KMS-11 (cell line): ENCODE measurements around the gene ANKRD10.

Source experiments
- H2AFZ ChIP-seq: fragments of 200-600 bp; sonication (generic); 2 replicates; pipeline ENCODE4 v1.6.1; 2016; ENCODE audit warnings: antibody characterized with exemption, mixed run types, low read depth
- H3K27ac ChIP-seq: fragments of 200-600 bp; sonication (generic); 2 replicates; pipeline ENCODE4 v1.6.1; 2016; ENCODE audit warnings: mild to moderate bottlenecking, mixed run types
- H3K27me3 ChIP-seq: fragments of 200-600 bp; sonication (generic); 2 replicates; pipeline ENCODE4 v1.6.1; 2017; ENCODE audit warnings: mild to moderate bottlenecking, low read depth, mixed run types, moderate library complexity; ENCODE audit not compliant: insufficient read depth
- H3K36me3 ChIP-seq: fragments of 200-600 bp; sonication (generic); 2 replicates; pipeline ENCODE4 v1.6.1; 2017; ENCODE audit warnings: mild to moderate bottlenecking, mixed run types; ENCODE audit not compliant: insufficient read depth
- H3K4me1 ChIP-seq: fragments of 200-600 bp; sonication (generic); 2 replicates; pipeline ENCODE4 v1.6.1; 2016; ENCODE audit warnings: mild to moderate bottlenecking, low read depth, mixed run types; ENCODE audit not compliant: poor library complexity, severe bottlenecking
- H3K4me2 ChIP-seq: fragments of 200-600 bp; sonication (generic); 2 replicates; pipeline ENCODE4 v1.7.0; 2016; ENCODE audit warnings: mild to moderate bottlenecking, mixed run types
- H3K4me3 ChIP-seq: fragments of 200-600 bp; sonication (generic); IDR thresholded peaks from 2 replicates; pipeline ENCODE4 v1.6.1; 2017; ENCODE audit warnings: low read depth, low read length, mixed read lengths; ENCODE audit not compliant: insufficient read depth
- H3K79me2 ChIP-seq: fragments of 200-600 bp; sonication (generic); 2 replicates; pipeline ENCODE4 v1.6.1; 2016; ENCODE audit warnings: low read depth, mixed run types; ENCODE audit not compliant: insufficient read depth
- H3K9ac ChIP-seq: fragments of 200-600 bp; sonication (generic); 2 replicates; pipeline ENCODE4 v1.6.1; 2016; ENCODE audit warnings: mild to moderate bottlenecking, mixed run types
- H4K20me1 ChIP-seq: fragments of 200-600 bp; sonication (generic); 2 replicates; pipeline ENCODE4 v1.6.1; 2016; ENCODE audit warnings: mild to moderate bottlenecking, mixed run types; ENCODE audit not compliant: insufficient read depth
- TF ChIP-seq, protein P1 (sequence below): fragments of 200-600 bp; sonication (generic); conservative IDR thresholded peaks from 2 replicates; pipeline ENCODE4 v1.6.1; 2017; ENCODE audit warnings: low read depth, mild to moderate bottlenecking, antibody characterized with exemption, low read length, moderate library complexity, mixed read lengths

The ANKRD10 gene

DNA sequence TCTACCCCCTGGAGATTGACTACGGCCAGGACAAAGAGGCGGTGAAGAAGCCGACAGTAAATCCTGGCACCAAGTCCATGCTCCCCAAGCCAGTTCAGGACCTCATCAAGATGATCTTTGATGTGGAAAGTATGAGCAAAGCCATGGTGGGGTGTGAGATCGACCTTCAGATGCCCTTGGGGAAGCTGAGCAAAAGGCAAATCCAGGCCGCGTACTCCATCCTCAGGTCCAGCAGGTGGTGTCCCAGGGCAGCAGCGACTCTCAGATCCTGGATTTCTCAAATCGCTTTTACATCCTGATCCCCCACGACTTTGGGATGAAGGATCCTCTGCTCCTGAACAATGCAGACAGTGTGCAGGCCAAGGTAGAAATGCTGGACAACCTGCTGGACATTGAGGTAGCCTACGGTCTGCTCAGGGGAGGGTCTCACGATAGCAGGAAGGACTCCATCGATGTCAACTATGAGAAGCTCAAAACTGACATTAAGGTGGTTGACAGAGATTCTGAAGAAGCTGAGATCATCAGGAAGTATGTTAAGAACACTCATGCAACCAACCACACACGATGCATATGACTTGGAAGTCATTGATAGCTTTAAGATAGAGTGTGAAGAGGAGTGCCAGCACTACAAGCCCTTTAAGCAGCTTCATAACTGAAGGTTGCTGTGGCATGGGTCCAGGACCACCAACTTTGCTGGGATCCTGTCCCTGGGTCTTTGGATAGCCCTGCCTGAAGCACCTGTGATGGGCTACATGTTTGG, 24.0 kb upstream of the ANKRD10 start:
- no peaks in the 10 kb centered on the region for H3K79me2 ChIP-seq
- H2AFZ ChIP-seq = no peak overlapping the region
- no peaks in the 10 kb centered on the region for H3K36me3 ChIP-seq
- H3K4me1 ChIP-seq = no peaks in the 10 kb centered on the region
- no peaks in the 10 kb centered on the region for H3K27me3 ChIP-seq
- no peak overlapping the region for H3K9ac ChIP-seq
- TF ChIP-seq, protein P1, sequence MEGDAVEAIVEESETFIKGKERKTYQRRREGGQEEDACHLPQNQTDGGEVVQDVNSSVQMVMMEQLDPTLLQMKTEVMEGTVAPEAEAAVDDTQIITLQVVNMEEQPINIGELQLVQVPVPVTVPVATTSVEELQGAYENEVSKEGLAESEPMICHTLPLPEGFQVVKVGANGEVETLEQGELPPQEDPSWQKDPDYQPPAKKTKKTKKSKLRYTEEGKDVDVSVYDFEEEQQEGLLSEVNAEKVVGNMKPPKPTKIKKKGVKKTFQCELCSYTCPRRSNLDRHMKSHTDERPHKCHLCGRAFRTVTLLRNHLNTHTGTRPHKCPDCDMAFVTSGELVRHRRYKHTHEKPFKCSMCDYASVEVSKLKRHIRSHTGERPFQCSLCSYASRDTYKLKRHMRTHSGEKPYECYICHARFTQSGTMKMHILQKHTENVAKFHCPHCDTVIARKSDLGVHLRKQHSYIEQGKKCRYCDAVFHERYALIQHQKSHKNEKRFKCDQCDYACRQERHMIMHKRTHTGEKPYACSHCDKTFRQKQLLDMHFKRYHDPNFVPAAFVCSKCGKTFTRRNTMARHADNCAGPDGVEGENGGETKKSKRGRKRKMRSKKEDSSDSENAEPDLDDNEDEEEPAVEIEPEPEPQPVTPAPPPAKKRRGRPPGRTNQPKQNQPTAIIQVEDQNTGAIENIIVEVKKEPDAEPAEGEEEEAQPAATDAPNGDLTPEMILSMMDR = no peak
- no peaks in the 10 kb centered on the region for H4K20me1 ChIP-seq
- H3K27ac ChIP-seq = no peak overlapping the region
- no peak overlapping the region for H3K4me2 ChIP-seq
- no peak overlapping the region for H3K4me3 ChIP-seq

DNA sequence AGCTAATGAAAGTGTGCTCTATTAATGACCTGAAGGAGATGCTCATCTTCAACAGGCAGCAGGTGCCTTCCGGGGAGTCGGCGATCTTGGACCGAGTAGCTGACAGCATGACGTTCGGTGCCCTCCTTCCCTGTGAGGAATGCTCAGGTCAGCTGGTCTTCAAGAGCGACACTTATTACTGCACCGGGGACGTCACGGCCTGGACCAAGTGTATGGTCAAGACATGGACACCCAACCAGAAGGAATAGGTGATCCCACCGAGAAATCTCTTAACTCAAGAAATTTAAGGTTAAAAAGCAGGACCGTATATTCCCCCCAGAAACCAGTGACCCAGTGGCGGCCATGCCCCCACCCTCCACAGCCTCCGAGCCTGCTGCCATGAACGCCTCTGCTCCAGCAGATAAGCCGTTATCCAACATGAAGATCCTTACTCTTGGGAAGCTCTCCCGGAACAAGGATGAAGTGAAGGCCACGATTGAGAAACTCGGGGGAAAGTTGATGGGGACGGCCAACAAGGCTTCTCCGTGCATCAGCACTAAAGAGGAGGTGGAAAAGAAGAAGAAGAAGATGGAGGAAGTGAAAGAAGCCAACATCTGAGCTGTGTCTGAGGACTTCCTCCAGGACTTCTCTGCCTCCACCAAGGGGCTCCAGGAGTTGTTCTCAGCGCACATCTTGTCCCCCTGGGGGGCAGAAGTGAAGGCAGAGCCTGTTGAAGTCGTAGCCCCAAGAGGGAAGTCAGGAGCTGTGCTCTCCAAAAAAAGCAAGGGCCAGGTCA, 22.8 kb upstream of the ANKRD10 start:
- Histone ChIP-seq H3K4me2 (no peak overlapping the region), H2AFZ (no peak overlapping the region), H3K9ac (no peak overlapping the region), H3K79me2 (no peaks in the 10 kb centered on the region), H3K4me1 (no peaks in the 10 kb centered on the region), H3K27me3 (no peaks in the 10 kb centered on the region), H3K36me3 (no peaks in the 10 kb centered on the region), H3K4me3 (no peak overlapping the region), H4K20me1 (no peaks in the 10 kb centered on the region), H3K27ac (no peak overlapping the region)
- TF ChIP-seq, protein P1 = no peak

DNA sequence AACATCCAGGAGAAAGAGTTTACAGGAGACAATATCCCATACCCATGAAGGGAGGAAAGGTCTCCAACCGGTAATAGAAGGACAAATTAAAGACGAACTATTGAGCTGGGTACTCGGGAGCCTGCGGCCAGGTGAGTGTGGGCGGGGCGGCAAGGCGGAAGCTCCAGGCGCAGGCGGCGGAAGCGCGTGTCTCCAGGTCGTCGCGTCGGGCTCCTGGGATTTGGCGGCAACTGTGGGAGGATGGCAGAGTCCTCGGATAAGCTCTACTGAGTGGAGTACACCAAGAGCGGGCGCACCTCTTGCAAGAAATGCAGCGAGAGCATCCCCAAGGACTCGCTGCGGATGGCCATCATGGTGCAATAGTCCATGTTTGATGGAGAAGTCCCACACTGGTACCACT, 21.6 kb upstream of the ANKRD10 start:
- Histone ChIP-seq H2AFZ (no peak overlapping the region), H3K4me1 (no peaks in the 10 kb centered on the region), H3K4me3 (no peak overlapping the region), H3K79me2 (no peaks in the 10 kb centered on the region), H3K9ac (no peak overlapping the region), H3K36me3 (no peaks in the 10 kb centered on the region), H4K20me1 (no peaks in the 10 kb centered on the region), H3K27ac (no peak overlapping the region), H3K27me3 (no peaks in the 10 kb centered on the region), H3K4me2 (no peak overlapping the region)
- TF ChIP-seq, protein P1 = no peak

DNA sequence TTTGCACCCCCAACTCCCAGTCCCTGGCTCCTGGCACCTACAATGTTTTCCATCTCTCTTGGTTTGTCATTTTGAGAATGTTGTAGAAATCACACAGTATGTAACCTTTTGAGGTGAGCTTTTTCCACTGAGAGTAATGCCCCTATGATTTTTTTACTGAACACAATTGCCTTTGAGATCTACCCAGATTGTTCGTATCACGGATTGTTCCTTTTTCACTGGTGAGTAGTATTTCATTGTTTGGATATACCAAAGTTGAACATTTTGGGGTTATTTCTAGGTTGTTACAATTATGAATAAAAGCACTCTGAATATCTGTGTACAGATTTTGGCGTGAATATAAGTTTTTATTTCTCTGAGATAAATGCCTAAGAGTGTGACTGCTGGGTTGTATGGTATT, 17.7 kb upstream of the ANKRD10 start:
- H4K20me1 ChIP-seq = no peaks in the 10 kb centered on the region
- TF ChIP-seq, protein P1 = no peak
- H2AFZ ChIP-seq = no peak overlapping the region
- H3K4me3 ChIP-seq = no peak overlapping the region
- H3K9ac ChIP-seq = no peak overlapping the region
- no peaks in the 10 kb centered on the region for H3K27me3 ChIP-seq
- H3K36me3 ChIP-seq = no peaks in the 10 kb centered on the region
- no peaks in the 10 kb centered on the region for H3K79me2 ChIP-seq
- H3K4me1 ChIP-seq = no peaks in the 10 kb centered on the region
- no peak overlapping the region for H3K27ac ChIP-seq
- H3K4me2 ChIP-seq = no peak overlapping the region
